Psoas muscle (tissue), 8 donors: ENCODE results near the gene AIMP1. TPM values are rescaled to one million over a fixed set of nuclear protein-coding genes. Genes with fewer than 3 reads are reported as not detected.

Source experiments
- ATAC-seq, 4 donors: fragments of 200-7000 bp; cut with Tn5 transposase; one replicate each; pipeline ENCODE4 v1.9.1; 2020; ENCODE audit warnings: moderate library complexity in 3 of 4, mild to moderate bottlenecking in 2 of 4
- DNase-seq, 2 donors: peaks; one replicate each; pipeline ENCODE4 v3.0.0-alpha.2; 2020
- H3K27ac ChIP-seq: fragments of 200-600 bp; one replicate; pipeline ENCODE4 v1.8.0; 2022
- H3K27me3 ChIP-seq, 3 donors: fragments of 200-600 bp in 1 of 3; one replicate each; pipeline versions ENCODE4 v1.6.1 to v1.8.0; 2013 to 2022; ENCODE audit warnings: low read length in 2 of 3, mild to moderate bottlenecking in 2 of 3, moderate library complexity in 1 of 3; ENCODE audit not compliant: insufficient read depth in 3 of 3
- H3K36me3 ChIP-seq, 2 donors: fragments of 200-600 bp in 1 of 2; one replicate each; pipeline versions ENCODE4 v1.6.1 to v1.8.0; 2013 to 2022; ENCODE audit warnings: low read depth in 1 of 2, mild to moderate bottlenecking in 1 of 2, moderate library complexity in 1 of 2; ENCODE audit not compliant: insufficient read depth in 1 of 2
- H3K4me1 ChIP-seq: fragments of 200-600 bp; one replicate; pipeline ENCODE4 v1.8.0; 2022
- H3K4me3 ChIP-seq: fragments of 200-600 bp; one replicate; pipeline ENCODE4 v1.8.0; 2022; ENCODE audit warnings: mild to moderate bottlenecking
- H3K9me3 ChIP-seq: fragments of 200-600 bp; one replicate; pipeline ENCODE4 v1.8.0; 2022
- WGBS, 3 donors: extraction: QIAGEN DNeasy Blood & Tissue Kit; methylation state at CpG; one replicate each; pipeline versions ENCODE4 v1.1.6 to v1.1.7; 2013; 5-methylcytosine and 5-hydroxymethylcytosine counted together
- intact Hi-C, 2 donors: fragments of 100-400 bp; cut with DNase I; formaldehyde crosslinking; loops; one replicate each; pipeline versions ENCODE4 v1.11.0 to v1.14.2; 2022
- polyA plus RNA-seq, 3 donors: library from polyadenylated mRNA; stranded (reverse); fragments of 200-250 nt; gene quantifications; one replicate each; pipeline ENCODE4 v1.2.3, GENCODE V29; 2013
- total RNA-seq, 4 donors: library from RNA; stranded (reverse); fragmentation: NEBNext Ultra II Directional in 2 of 4; extraction: Animal tissue kit (Norgen Biotek cat#: 25700) in 2 of 4; gene quantifications; one replicate each; pipeline versions ENCODE4 v1.2.1 to v1.2.4, GENCODE V29; 2021 to 2023
- TF ChIP-seq, protein P1 (sequence below): fragments of 200-600 bp; IDR thresholded peaks from one replicate; pipeline ENCODE4 v1.8.0; 2022; ENCODE audit warnings: antibody characterized with exemption
- donor health status: healthy with polysubstance abuse.
- donor health status: DM: no; HTN: no; CAD: no; lungs with moderate emphysema.
- donor health status: Bipolar disorder and iron deficiency.
- donor health status: healthy.
- donor health status: DM: yes; HTN: yes; CAD: no.
- donor health status: DM: no; HTN: no; CAD: no.
- donor health status: DM: no; HTN: no; CAD: no.
- donor health status: DM: yes; HTN: yes; CAD: no.

Gene AIMP1
- total and polyA plus RNA-seq, 7 donors, result 26.0 to 65.5 (median 36.0) TPM

DNA sequence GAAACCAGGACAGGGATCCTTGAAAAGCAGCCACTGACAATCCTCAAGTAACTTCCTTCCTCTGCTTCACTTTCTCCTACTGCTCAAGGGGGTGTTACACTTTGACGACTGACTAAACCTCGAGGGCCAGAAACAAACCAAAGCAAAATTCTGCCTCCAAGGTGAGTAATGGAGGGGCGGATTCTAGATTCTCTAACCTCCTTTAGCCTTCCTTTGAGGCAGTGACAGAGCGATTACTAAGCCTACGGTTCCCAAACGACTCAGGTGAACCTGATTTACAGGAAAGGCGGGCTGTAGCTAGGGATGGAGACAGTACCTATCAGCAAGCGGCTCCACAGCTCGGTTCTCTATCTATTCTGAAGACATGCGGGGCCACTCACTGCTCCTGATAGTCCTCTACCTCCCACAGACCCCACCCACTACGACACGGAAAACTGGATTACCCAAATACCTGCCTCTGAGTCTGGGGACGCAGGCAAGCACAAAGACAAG lies 828 bp upstream of the AIMP1 start:
- H3K4me1 ChIP-seq, result peaks cover 38% of the 10 kb centered on the region
- intact Hi-C loops, result loop anchor here in 1 of 2 donors (5.0 kb wide), 1 partner anchor 1407 kb away; the partner anchor contains the start of gene PAPSS1
- H3K36me3 ChIP-seq, result peaks cover 0 to 4% of the 10 kb centered on the region in 2 donors
- TF ChIP-seq, protein P1, sequence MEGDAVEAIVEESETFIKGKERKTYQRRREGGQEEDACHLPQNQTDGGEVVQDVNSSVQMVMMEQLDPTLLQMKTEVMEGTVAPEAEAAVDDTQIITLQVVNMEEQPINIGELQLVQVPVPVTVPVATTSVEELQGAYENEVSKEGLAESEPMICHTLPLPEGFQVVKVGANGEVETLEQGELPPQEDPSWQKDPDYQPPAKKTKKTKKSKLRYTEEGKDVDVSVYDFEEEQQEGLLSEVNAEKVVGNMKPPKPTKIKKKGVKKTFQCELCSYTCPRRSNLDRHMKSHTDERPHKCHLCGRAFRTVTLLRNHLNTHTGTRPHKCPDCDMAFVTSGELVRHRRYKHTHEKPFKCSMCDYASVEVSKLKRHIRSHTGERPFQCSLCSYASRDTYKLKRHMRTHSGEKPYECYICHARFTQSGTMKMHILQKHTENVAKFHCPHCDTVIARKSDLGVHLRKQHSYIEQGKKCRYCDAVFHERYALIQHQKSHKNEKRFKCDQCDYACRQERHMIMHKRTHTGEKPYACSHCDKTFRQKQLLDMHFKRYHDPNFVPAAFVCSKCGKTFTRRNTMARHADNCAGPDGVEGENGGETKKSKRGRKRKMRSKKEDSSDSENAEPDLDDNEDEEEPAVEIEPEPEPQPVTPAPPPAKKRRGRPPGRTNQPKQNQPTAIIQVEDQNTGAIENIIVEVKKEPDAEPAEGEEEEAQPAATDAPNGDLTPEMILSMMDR, result no peak
- ATAC-seq (peak in 3 of 4 donors; percentile 1 to 29 (median 17)), DNase-seq (no peak)
- peak overlapping the region; percentile 91 for H3K27ac ChIP-seq
- 0 to 1% (median 0%) methylated on average over 13 of the region's 13 CpGs for WGBS, 3 donors
- peak overlapping the region; percentile 88 for H3K4me3 ChIP-seq
- no peaks in the 10 kb centered on the region for H3K27me3 ChIP-seq
- no peaks in the 10 kb centered on the region for H3K9me3 ChIP-seq

DNA sequence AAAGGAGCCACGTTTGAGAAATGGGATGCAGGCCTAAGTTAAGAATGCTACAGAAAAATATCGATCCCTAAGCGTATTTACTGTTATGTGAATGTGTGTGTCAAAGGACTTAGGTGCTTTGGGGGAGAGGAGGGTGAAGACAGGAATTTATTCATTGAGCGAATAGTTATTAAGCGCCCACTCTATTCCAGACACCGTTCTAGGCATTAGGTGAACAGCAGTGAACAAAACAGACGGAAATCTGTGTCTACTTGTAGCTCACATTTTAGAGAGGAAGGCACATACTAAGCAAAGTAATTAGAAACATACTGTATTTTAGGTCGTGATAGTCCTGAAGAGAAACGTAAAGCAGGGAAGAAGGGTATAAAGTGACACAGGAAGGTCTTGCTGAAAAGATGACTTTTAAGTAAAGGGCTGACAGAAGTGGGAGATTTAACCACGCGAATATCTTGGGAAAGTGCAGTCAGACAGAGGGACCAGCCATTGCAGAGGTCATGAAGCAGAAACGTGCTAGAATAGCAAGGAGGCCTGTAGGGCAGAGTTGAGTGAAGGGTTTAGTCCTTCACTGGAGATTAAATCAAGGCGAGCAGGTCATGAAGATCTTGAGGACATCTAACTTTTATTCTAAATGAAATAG lies 541 bp downstream of the AIMP1 start:
- H3K27me3 ChIP-seq, result no peaks in the 10 kb centered on the region
- peak in 1 of 4 donors; percentile 2 for ATAC-seq
- H3K36me3 ChIP-seq, result peaks cover 0 to 8% of the 10 kb centered on the region in 2 donors
- H3K4me1 ChIP-seq, result peaks cover 38% of the 10 kb centered on the region
- peak overlapping the region; percentile 88 for H3K4me3 ChIP-seq
- TF ChIP-seq, protein P1, result no peak
- WGBS, 3 donors, result 3 to 4% (median 3%) methylated on average over 13 of the region's 13 CpGs
- no peak for DNase-seq
- peak overlapping the region; percentile 91 for H3K27ac ChIP-seq
- H3K9me3 ChIP-seq, result no peaks in the 10 kb centered on the region
- intact Hi-C loops, result loop anchor here in 1 of 2 donors (5.0 kb wide), 1 partner anchor 1405 kb away; the partner anchor contains the start of gene PAPSS1

DNA sequence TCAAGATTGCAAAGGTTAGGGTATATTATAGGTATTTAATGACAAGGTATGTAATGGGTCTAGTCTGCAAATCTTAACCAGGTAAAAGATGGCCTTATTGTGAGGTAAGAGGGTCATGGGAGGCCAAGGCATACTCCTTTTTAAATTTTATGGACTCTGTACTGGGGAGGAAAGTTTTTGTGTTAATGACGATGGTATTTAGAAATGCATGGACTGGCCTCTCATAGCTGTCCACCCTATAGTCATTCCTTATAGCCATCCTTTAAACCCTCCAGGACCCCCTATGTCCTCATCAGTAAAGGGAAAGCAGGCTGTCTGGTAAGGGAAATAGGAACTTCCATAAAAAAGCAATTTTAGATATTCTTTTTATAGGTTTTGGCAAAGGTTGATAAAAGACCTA lies 1.5 kb downstream of the AIMP1 start:
- Histone ChIP-seq H3K27me3 (no peaks in the 10 kb centered on the region), H3K27ac (peak overlapping the region; percentile 91), H3K4me3 (peak overlapping the region; percentile 88), H3K36me3 (peaks cover 0 to 4% of the 10 kb centered on the region in 2 donors), H3K9me3 (no peaks in the 10 kb centered on the region), H3K4me1 (peaks cover 34% of the 10 kb centered on the region)
- intact Hi-C loops, result loop anchor here in 1 of 2 donors (5.0 kb wide), 1 partner anchor 1404 kb away; the partner anchor contains the start of gene PAPSS1
- WGBS, 3 donors, result 80 to 89% (median 85%) methylated on average over 1 of the region's 1 CpG
- TF ChIP-seq, protein P1, result no peak
- no peak for DNase-seq
- no peak for ATAC-seq

DNA sequence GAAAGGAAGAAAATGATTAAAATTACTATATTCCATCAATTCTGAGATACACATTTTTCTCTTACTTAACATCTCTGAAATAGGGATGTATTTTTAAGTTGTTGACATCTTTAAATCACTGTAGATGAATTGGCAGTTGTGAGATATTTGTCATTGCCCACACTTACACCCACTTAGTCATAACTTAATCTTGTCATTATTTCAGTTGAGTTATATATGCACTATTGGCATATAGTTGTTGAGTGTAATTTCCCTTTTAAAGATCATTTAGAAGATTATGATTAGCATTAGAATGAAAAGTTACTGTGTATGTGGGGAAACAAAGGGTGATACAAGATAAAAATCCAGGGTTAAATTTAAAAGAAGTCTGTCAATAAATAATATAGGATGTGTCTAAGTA lies 2.2 kb downstream of the AIMP1 start:
- Histone ChIP-seq H3K9me3 (no peaks in the 10 kb centered on the region), H3K27ac (no peak overlapping the region), H3K4me1 (peaks cover 31% of the 10 kb centered on the region), H3K4me3 (no peak overlapping the region), H3K27me3 (no peaks in the 10 kb centered on the region), H3K36me3 (peaks cover 0 to 4% of the 10 kb centered on the region in 2 donors)
- DNase-seq (no peak), ATAC-seq (no peak)
- TF ChIP-seq, protein P1, result no peak
- intact Hi-C loops, result loop anchor here in 1 of 2 donors (5.0 kb wide), 1 partner anchor 1404 kb away; the partner anchor contains the start of gene PAPSS1
